SK-N-SH treated with all-trans-retinoic acid at 6 μM for 48 hours (cell line): ENCODE results near the gene KCNG2.

Experiments used
- ARNTL ChIP-seq: fragments of 450-650 bp; formaldehyde crosslinking; IDR thresholded peaks from 2 replicates; pipeline ENCODE4 v1.5.0; 2020; ENCODE audit warnings: low read depth, mild to moderate bottlenecking, moderate library complexity, borderline replicate concordance
- CSDC2 ChIP-seq: fragments of 250-450 bp; sonication (Bioruptor Pico); IDR thresholded peaks from 2 replicates; pipeline ENCODE4 v1.5.0; 2020; ENCODE audit warnings: mild to moderate bottlenecking, moderate library complexity
- PPARA ChIP-seq: fragments of 250-450 bp; sonication (Bioruptor Pico); IDR thresholded peaks from 2 replicates; pipeline ENCODE4 v1.5.0; 2020; ENCODE audit warnings: mild to moderate bottlenecking, borderline replicate concordance
- ZFP3 ChIP-seq: fragments of 250-450 bp; sonication (Bioruptor Pico); IDR thresholded peaks from 2 replicates; pipeline ENCODE4 v1.5.0; 2020; ENCODE audit warnings: mild to moderate bottlenecking, moderate library complexity
- ZNF8 ChIP-seq: fragments of 450-650 bp; formaldehyde crosslinking; IDR thresholded peaks from 2 replicates; pipeline ENCODE4 v1.5.0; 2020; ENCODE audit warnings: mild to moderate bottlenecking, moderate library complexity

- no peak for TF ChIP-seq ZNF8 (CRISPR knock-in tag)
- no peak for TF ChIP-seq ARNTL (CRISPR knock-in tag)
- TF ChIP-seq CSDC2 (CRISPR knock-in tag): no peak
- no peak for TF ChIP-seq PPARA (CRISPR knock-in tag)
- TF ChIP-seq ZFP3 (CRISPR knock-in tag): no peak
Measured at GRCh38 chr18:79939096-79939495, 141.4 kb downstream of the KCNG2 start.
